HG02970 (cell line): ENCODE measurements around the gene SLC38A3.

Source experiments
- ATAC-seq: cut with Tn5 transposase; IDR thresholded peaks from one replicate; pipeline ENCODE4 v1.9.1; 2021; ENCODE audit warnings: mild to moderate bottlenecking, moderate library complexity, moderate number of reproducible peaks; ENCODE audit not compliant: unreplicated experiment, low FRiP score

The SLC38A3 gene

GRCh38 chr3:50190936-50191660 is 14.0 kb upstream of the SLC38A3 start, which contains the start of gene GNAT1:
Gene GNAT1, plus strand, starts transcription at chr3:50191610. Its CDS starts 116 bp downstream, at chr3:50191726.
- no peak for ATAC-seq

DNA sequence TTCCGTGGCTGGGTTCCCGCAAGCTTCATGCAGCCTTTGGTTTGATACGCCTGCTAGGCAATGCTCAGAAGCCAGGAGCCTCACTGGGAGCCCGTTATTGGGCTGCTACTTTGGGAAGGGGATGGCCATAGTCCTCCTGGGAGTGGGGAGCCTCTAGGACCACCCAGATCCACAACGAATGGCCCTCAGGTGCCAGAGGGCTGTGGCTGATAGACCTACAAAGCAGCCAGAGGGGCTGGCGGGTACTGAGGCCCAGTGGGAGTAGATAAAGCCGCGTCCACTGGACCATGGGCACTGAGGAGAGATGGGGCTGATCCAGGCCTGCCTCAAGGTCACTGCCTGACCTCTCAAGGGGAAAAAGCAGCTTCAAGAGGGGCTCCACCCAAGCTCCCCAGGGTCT is 12.9 kb upstream of the SLC38A3 start:
- no peak for ATAC-seq

DNA sequence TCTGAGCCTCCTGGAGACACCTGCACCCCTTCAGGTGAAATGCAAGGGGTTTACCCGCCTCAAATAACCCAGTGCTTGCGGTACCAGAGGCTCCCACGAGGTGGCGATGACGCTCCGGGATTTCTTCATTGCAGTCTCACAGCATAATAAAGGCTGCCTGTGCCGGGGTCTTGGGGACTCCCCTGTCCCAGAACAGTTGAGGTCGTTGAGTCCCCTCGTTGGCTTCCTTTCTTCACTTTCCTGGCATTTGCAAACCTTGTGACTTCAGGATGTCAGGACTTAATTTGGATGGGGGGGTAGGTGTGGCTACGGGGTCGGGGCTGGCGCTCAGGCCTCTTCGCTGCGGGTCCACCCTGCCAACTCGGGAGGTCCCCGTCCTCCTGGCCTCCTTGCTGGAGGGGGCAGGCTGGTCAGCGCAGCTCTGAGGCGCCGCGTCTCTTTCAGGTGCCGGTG is 12.4 kb upstream of the SLC38A3 start:
- no peak for ATAC-seq

DNA sequence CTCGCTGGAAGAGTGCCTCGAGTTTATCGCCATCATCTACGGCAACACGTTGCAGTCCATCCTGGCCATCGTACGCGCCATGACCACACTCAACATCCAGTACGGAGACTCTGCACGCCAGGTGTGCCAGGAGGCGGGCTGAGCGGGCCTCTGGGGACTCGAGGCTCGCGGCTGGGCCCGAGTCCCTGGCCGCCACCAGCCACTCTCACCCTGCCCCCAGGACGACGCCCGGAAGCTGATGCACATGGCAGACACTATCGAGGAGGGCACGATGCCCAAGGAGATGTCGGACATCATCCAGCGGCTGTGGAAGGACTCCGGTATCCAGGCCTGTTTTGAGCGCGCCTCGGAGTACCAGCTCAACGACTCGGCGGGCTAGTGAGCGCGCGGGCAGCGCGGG is 11.8 kb upstream of the SLC38A3 start:
- ATAC-seq: no peak

GRCh38 chr3:50193746-50194127 is 11.3 kb upstream of the SLC38A3 start:
- no peak for ATAC-seq

DNA sequence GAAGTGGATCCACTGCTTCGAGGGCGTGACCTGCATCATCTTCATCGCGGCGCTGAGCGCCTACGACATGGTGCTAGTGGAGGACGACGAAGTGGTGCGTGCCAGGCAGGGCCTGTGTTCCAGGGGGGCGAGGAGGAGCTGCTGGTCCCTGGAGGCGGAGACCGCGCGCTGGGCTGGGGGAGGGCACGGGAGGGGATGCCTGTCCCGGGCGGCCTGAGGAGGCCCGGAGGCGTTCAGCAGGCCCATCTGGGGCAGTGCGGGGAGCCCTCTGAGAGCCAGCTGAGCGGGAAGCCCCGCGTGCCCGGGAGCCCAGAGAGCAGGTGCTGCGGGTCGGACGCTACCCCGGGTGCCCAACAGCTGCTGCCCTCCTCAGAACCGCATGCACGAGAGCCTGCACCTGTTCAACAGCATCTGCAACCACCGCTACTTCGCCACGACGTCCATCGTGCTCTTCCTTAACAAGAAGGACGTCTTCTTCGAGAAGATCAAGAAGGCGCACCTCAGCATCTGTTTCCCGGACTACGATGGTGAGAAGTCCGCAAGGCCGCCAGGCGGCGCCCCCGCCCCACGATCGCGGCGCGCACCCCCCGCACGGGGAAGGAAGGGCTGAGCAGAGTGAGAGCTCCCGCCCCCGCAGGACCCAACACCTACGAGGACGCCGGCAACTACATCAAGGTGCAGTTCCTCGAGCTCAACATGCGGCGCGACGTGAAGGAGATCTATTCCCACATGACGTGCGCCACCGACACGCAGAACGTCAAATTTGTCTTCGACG is 10.8 kb upstream of the SLC38A3 start:
- no peak for ATAC-seq

DNA sequence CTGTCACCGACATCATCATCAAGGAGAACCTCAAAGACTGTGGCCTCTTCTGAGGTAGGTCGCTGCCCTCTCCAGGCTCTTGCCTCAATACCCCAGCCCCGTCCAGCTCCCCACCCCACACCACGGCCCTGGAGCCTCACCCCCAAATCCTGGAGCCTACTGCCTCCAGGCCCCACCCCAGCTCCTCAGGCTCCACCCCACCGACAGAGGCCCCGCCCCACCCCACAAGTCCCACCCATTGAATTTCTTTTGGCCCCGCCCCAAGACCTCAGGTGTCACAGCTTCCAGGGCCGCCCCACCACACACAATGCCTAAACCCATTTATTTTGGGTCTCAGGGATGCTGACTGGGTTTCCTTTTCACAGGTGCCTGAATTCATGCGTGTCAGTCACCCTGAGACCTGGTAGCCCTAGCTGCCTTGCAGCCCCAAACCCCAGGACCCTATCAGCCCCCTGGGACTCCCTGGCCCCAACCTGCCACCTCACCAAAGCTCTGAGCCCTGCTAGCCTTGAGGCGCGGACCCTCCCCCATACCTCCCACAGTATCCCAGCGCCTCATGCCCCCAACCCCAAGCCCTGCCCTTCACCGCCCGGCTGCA is 10.1 kb upstream of the SLC38A3 start:
- ATAC-seq: no peak

GRCh38 chr3:50195501-50196252 is 9.4 kb upstream of the SLC38A3 start:
- no peak for ATAC-seq

DNA sequence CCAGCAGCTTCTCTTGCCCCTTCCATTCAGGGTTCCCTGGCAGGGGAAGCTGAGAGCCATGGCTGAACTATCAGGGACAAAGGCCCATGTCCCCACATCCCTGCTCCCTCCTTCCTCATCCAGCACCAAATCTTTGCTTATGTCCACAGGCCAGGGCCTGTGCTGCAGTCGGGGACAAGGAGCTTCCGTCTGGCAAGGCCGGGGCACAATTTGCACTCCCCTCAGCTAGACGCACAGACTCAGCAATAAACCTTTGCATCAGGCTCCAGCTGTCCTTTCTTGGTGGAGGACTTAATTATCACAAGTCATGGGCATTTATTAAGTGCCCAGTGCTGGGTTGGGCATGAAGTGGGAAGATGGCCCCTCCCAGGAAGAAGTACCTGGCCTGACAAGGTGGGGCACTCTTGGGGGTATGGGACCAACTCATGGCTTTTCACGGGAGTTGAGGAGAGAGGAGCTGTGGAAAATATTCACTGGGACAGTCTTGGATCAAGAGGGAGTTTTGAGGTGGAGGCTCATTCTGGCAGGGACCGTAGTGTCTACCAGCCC is 8.7 kb upstream of the SLC38A3 start:
- ATAC-seq: no peak

- no peak for ATAC-seq
Observed at GRCh38 chr3:50201573-50202315, 3.3 kb upstream of the SLC38A3 start.

GRCh38 chr3:50202353-50203112 is 2.5 kb upstream of the SLC38A3 start:
- ATAC-seq: no peak

DNA sequence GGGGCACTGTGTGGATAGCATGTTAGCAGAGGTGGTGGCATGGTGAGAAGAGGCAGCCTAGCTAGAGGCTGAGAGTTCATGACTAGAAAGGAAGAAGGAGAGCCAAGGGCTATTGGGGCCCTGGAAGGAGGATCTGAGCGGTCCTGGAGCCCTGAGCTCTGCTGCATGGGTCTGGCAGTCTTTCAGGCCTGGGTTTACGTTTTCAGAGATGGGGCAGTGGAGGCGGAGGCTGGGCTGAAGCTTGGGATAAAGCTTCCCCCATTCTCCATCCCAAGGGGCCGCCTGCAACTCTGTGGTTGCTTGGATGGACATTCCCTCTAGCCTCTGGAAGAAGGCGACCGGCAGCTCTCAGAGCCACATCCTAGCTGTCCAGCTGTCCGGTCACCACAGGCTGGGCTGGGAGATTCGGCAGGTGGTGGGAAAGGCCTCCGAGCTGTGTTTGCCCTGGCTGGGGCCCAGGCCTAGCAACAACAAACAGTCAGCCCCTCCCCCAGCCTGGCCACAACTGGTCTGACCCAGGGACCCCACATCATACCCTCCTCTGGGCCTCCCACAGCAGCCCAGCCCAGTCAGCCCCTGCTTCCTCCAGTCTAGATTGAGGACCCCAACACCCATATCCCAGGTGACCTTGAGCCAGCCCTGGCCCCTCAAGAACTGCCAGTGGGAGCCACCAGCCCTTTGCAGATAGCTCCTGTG is 1.8 kb upstream of the SLC38A3 start:
- no peak for ATAC-seq

DNA sequence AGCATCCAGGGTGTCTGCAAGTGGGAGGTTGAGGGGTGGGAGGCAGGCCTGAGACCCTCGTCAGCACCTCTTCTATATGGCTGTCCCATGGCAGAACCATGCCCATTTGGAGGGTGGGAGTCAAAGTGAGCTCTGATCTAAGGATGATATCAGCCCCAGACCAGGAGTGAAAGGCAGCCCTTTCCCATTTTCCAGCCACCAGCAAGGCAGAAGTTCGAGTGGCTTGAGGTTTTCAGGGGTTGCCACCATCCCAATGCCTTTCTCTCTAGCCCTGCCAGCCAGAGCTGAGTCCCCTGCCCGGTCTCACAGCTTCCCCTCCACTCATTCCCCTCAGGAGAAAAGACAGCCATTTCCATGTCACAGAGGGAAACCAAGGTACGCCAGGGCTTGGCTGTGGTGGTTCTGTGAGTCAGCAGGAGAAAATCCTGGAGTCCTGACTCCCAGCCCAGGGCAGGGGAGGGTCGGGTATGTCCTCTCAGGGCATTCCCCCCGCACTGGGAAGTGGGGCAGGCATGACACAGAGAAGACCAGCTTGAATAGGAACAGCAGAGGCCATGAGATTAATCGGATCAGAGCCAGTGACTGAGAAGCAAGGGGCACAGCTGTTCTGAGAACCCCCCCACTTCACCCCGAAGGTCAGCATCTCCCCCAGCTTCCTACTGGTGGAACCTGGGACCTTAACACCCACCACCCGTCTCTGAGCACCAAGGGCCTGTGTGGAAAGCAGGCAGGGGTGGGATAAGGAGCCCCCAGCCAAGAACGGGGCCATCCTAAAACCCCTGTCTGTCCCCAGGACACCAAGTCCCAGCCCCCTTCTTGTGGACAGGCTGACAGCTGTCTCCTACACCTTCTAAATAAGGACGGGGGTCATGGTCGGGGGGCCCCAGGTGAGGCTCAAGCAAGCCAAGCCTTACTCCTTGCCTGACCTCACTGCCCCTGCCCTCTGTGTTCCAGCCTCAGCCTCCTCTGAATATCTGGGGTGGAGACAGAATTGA is 965 bp upstream of the SLC38A3 start:
- no peak for ATAC-seq

DNA sequence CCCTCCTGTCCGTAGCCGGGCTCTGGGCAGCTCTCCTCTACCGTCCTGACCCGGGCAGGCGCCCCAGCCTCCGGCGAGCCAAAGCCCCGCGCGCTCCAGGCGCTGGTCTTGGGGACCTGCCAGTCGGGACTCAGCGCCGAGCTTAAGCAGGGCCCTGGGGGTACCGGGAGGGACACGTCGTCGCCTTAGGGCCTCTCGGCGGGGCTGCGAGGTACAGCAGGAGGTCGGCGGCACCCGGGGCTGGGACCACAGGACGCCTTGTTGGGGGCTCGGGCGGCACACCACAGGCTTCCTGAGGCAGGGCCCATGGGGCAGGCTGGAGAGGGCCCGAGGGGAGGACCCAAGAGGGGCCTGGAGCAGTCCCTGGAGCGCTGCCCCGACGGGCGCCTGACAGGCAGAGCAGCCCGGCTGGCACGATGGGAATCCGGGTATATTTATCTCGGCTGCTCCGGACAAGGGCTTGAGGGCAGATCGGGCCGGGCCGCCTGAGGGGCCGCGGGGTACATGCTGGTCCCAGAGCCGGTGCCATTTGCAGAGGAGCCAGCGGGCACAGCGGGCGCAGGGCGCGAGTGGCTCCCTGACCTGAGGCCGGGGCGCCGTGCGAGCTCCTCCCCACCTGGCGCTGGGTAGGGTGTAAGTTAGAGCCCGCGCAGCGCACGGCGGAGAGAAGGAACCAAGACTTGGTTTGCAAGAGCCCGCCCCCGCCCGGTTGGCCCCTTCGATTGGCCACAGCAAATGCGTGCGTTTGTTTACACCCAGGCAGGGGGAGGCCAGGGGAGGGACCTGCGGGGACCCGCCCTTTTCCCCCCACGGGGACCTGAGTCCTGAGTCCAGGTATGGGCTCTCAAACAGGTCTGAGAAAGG is 574 bp downstream of the SLC38A3 start:
- ATAC-seq: no peak

GRCh38 chr3:50207359-50208042 is 2.4 kb downstream of the SLC38A3 start:
- no peak for ATAC-seq
